Large intestine (tissue), 3 donors: ENCODE data around the gene ZNF37A. TPM values are rescaled to one million over a fixed set of nuclear protein-coding genes. Genes with fewer than 3 reads are reported as not detected.
"Not testable (repeated sequence)": the region's sequence is repeated elsewhere in the genome, so short reads cannot be mapped to it uniquely, and the experiment has no call there.

Experiments used
- DNase-seq, 2 donors: peaks; one replicate each; pipeline versions ENCODE4 v3.0.0 to v3.0.0-alpha.2; 2013
- H3K27ac ChIP-seq: one replicate; pipeline ENCODE4 v1.5.1; 2013; ENCODE audit warnings: low read length
- H3K27me3 ChIP-seq: 2 replicates; pipeline ENCODE4 v1.6.1; 2013; ENCODE audit warnings: low read length; ENCODE audit not compliant: control insufficient read depth, insufficient read depth
- H3K36me3 ChIP-seq: 2 replicates; pipeline ENCODE4 v1.6.1; 2013; ENCODE audit warnings: low read length; ENCODE audit not compliant: control insufficient read depth, insufficient read depth
- H3K4me1 ChIP-seq: one replicate; pipeline ENCODE4 v1.6.1; 2013; ENCODE audit warnings: low read length; ENCODE audit not compliant: control insufficient read depth, insufficient read depth
- H3K4me3 ChIP-seq: one replicate; pipeline ENCODE4 v1.5.1; 2013; ENCODE audit warnings: low read length
- H3K9me3 ChIP-seq: one replicate; pipeline ENCODE4 v1.6.1; 2013; ENCODE audit warnings: mild to moderate bottlenecking, low read depth, low read length, moderate library complexity; ENCODE audit not compliant: control insufficient read depth
- WGBS: methylation state at CpG from one replicate; pipeline ENCODE4 v1.1.5; 2013; ENCODE audit warnings: low lambda C conversion rate; ENCODE audit not compliant: insufficient coverage; 5-methylcytosine and 5-hydroxymethylcytosine counted together
- polyA plus RNA-seq: library from polyadenylated mRNA; unstranded; fragments of 120-200 nt; gene quantifications from one replicate; pipeline ENCODE4 v1.2.1, GENCODE V29; 2013

The ZNF37A gene
- polyA plus RNA-seq, 1 donor, result 12.9 TPM

- peaks cover 15% of the 10 kb centered on the region for H3K36me3 ChIP-seq
- H3K4me1 ChIP-seq, DNase-seq, H3K27ac ChIP-seq, H3K27me3 ChIP-seq, H3K9me3 ChIP-seq: not testable (repeated sequence)
- peak overlapping the region; percentile 78 for H3K4me3 ChIP-seq
- WGBS, result 88% methylated on average over 3 of the region's 15 CpGs
These were observed 819 bp upstream of the ZNF37A start for GRCh38 chr10:38093318-38093717.

DNA sequence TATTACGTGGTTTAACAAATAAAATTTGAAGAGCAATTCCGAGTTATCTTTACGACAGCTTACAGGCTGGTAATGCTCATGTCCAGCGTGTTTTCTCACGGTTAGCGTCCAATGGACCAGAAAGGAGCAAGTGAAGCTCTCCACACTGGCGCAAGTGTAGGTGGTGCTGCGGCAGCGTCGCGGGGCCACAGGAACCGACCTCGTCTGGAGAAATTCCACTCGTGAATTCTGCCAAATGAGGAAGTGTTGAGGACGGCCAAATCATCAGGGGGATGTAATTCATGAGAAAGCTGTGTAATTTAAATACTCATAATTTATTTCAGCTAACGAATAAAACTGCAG lies 350 bp upstream of the ZNF37A start:
- Histone ChIP-seq H3K27ac (no peak overlapping the region), H3K4me3 (peak overlapping the region; percentile 78), H3K9me3 (no peaks in the 10 kb centered on the region), H3K27me3 (no peaks in the 10 kb centered on the region), H3K4me1 (no peaks in the 10 kb centered on the region), H3K36me3 (peaks cover 15% of the 10 kb centered on the region)
- WGBS, result no CpG with 5 or more reads among the region's 16 CpGs
- no peak for DNase-seq

DNA sequence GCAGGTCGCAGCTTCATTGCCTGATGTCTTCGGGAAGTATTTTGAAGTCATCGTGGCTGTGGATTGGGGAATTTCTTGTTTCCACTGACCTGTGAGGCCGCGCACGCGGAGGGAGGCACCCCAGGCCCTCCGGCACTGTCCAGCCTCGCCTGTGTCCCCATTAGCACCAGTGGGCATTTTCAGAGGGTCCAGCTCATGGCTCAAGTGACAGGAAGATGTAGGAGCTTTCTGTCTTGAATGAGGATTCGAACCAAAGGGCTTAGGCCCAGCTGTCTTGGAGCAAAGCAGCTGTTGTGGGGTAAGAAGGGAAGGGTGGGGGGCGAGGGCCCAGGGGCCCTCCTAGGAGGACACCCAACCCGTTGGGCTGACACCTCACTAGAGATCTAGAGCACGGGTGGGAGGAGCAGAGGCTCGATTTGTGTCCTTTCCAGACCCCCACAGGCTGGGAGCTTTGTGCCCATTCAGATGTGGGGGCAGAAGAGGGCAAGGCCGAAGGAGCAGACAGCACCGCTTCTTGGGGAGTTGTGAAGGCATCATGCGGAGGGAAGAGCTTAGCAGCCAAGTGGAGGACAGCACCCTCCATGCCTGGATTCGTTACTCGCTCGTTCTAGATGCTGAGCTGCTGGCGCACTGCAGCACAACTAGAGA lies 914 bp downstream of the ZNF37A start:
- peak overlapping the region; percentile 78 for H3K4me3 ChIP-seq
- H3K4me1 ChIP-seq, result no peaks in the 10 kb centered on the region
- WGBS, result 100% methylated on average over 2 of the region's 21 CpGs
- H3K27ac ChIP-seq, result peak overlapping the region; percentile 85
- H3K36me3 ChIP-seq, result peaks cover 15% of the 10 kb centered on the region
- no peak for DNase-seq
- no peaks in the 10 kb centered on the region for H3K27me3 ChIP-seq
- no peaks in the 10 kb centered on the region for H3K9me3 ChIP-seq

DNA sequence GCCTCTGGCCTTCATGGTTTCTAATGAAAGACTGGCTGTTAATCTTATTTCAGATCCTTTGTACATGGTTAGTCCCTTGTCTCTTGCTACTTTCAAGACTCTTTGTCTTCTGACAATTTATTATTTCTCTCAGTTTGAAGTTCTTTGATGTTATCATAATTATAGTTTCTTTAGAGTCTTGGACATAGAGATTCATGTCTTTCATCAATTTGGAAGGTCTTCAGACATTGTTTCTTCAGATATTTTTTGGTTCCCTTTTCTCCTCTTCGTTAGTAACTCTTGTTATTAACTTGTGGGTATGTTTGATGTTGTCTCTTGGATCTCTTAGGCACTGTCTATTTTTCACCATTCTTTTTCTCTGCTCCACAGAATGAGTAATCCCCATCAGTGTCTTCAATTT lies 8.7 kb downstream of the ZNF37A start:
- peaks cover 13% of the 10 kb centered on the region for H3K9me3 ChIP-seq

GRCh38 chr10:38103756-38104155 lies 9.6 kb downstream of the ZNF37A start:
- no CpG with 5 or more reads among the region's 3 CpGs for WGBS
- no peak for DNase-seq
- no peaks in the 10 kb centered on the region for H3K4me1 ChIP-seq
- H3K36me3 ChIP-seq, result peaks cover 19% of the 10 kb centered on the region
- H3K9me3 ChIP-seq, result peaks cover 18% of the 10 kb centered on the region
- H3K4me3 ChIP-seq, result no peak overlapping the region
- H3K27ac ChIP-seq, result no peak overlapping the region
- H3K27me3 ChIP-seq, result no peaks in the 10 kb centered on the region

More for the DNA sequence above, 8.7 kb downstream of the ZNF37A start:
- H3K27ac ChIP-seq, result no peak overlapping the region
- no peak for DNase-seq
- no CpG with 5 or more reads among the region's 1 CpG for WGBS
- H3K36me3 ChIP-seq, result peaks cover 19% of the 10 kb centered on the region
- no peaks in the 10 kb centered on the region for H3K27me3 ChIP-seq
- H3K4me3 ChIP-seq, result no peak overlapping the region
- no peaks in the 10 kb centered on the region for H3K4me1 ChIP-seq

GRCh38 chr10:38112159-38112558 lies 18.0 kb downstream of the ZNF37A start:
- no peak overlapping the region for H3K27ac ChIP-seq
- 100% methylated on average over 1 of the region's 2 CpGs for WGBS
- no peaks in the 10 kb centered on the region for H3K27me3 ChIP-seq
- H3K4me3 ChIP-seq, result no peak overlapping the region
- H3K4me1 ChIP-seq, result no peaks in the 10 kb centered on the region
- H3K36me3 ChIP-seq, result peaks cover 23% of the 10 kb centered on the region
- DNase-seq, result no peak
- peaks cover 16% of the 10 kb centered on the region for H3K9me3 ChIP-seq

DNA sequence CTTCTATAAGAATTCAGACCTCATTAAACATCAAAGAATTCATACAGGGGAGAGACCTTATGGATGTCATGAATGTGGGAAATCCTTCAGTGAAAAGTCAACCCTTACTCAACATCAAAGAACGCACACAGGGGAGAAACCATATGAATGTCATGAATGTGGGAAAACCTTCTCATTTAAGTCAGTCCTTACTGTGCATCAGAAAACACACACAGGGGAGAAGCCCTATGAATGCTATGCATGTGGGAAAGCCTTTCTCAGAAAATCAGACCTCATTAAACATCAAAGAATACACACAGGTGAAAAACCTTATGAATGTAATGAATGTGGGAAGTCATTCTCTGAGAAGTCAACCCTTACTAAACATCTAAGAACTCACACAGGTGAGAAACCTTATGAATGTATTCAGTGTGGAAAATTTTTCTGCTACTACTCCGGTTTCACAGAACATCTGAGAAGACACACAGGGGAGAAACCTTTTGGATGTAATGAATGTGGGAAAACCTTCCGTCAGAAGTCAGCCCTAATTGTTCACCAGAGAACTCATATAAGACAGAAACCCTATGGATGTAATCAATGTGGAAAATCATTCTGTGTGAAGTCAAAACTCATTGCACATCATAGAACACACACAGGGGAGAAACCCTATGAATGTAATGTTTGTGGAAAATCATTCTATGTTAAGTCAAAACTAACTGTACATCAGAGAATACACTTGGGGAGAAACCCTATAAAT lies 24.1 kb downstream of the ZNF37A start:
- Histone ChIP-seq H3K36me3 (peaks cover 34% of the 10 kb centered on the region), H3K27ac (no peak overlapping the region), H3K9me3 (peaks cover 24% of the 10 kb centered on the region)

DNA sequence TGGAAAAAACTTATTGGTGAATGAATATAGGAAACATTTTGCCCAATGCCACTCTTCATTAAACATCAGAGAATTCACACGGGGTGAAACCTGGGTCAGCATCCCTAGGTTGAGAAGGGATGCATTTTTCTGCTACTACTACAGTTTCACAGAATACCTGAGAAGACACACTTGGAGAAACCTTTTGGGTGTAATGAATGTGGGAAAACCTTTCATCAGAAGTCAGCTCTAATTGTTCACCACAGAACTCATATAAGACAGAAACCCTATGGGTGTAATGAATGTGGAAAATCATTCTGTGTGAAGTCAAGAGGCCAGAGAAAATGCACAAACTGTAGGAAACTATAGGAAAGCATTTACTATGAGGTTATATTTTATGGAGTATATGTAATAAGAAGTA lies 24.9 kb downstream of the ZNF37A start:
- peaks cover 34% of the 10 kb centered on the region for H3K36me3 ChIP-seq
- no peak overlapping the region for H3K4me3 ChIP-seq
- no CpG with 5 or more reads among the region's 1 CpG for WGBS
- no peak for DNase-seq
- H3K4me1 ChIP-seq, result no peaks in the 10 kb centered on the region
- no peaks in the 10 kb centered on the region for H3K27me3 ChIP-seq
- no peak overlapping the region for H3K27ac ChIP-seq
- H3K9me3 ChIP-seq, result peaks cover 25% of the 10 kb centered on the region

More for the DNA sequence above, 24.1 kb downstream of the ZNF37A start:
- H3K27me3 ChIP-seq, result no peaks in the 10 kb centered on the region
- H3K4me1 ChIP-seq, result no peaks in the 10 kb centered on the region
- DNase-seq, result no peak
- H3K4me3 ChIP-seq, result no peak overlapping the region
- WGBS, result no CpG with 5 or more reads among the region's 3 CpGs

GRCh38 chr10:38127812-38128211 lies 33.7 kb downstream of the ZNF37A start:
- Histone ChIP-seq H3K27me3 (no peaks in the 10 kb centered on the region), H3K4me1 (no peaks in the 10 kb centered on the region), H3K4me3 (no peak overlapping the region), H3K27ac (no peak overlapping the region), H3K36me3 (no peaks in the 10 kb centered on the region), H3K9me3 (peaks cover 9% of the 10 kb centered on the region)
- 100% methylated on average over 1 of the region's 2 CpGs for WGBS
- no peak for DNase-seq

DNA sequence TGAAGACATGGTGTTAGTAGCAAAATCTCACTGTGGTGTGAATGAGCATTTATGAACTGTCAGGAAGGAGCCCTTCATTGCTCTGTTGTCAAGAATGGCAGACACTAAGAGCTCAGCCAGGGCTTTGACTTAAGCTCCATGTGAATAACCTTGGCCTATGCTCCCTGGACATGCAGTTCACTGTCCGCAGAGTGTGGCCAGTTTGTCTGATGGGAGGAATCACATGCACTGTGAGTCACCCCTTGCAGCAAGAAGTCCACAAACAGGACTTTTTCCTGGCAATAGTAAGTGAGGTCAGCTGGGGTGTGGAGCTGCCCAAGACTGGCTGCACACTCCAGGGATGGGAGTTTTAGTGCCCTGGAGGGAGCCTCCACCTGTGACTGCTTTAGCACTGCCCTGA lies 49.5 kb downstream of the ZNF37A start:
- no peak for DNase-seq
- no peaks in the 10 kb centered on the region for H3K27me3 ChIP-seq
- no peaks in the 10 kb centered on the region for H3K9me3 ChIP-seq
- no peaks in the 10 kb centered on the region for H3K4me1 ChIP-seq
- no CpG with 5 or more reads among the region's 1 CpG for WGBS
- H3K36me3 ChIP-seq, result no peaks in the 10 kb centered on the region
- no peak overlapping the region for H3K4me3 ChIP-seq
- no peak overlapping the region for H3K27ac ChIP-seq
